HepG2 (cell line): ENCODE results near the gene CKS1B. TPM values are rescaled to one million over a fixed set of nuclear protein-coding genes. Genes with fewer than 3 reads are reported as not detected.

Experiments used
- FOXK1 ChIP-seq: sonication (generic); formaldehyde crosslinking; IDR thresholded peaks from 2 replicates; pipeline ENCODE4 v1.4.0; 2020; ENCODE audit warnings: low read depth, missing genetic modification reagents, borderline replicate concordance
- HMG20A ChIP-seq: IDR thresholded peaks from 2 replicates; pipeline ENCODE4 v1.6.1; 2016; ENCODE audit warnings: borderline replicate concordance
- MXD4 ChIP-seq: IDR thresholded peaks from 2 replicates; pipeline ENCODE4 v1.6.1; 2016; ENCODE audit warnings: mild to moderate bottlenecking, missing biosample characterization, missing genetic modification reagents
- NBN ChIP-seq: fragments of 450-650 bp; conservative IDR thresholded peaks from 2 replicates; pipeline ENCODE4 v1.6.1; 2017
- PBX3 ChIP-seq: sonication (generic); formaldehyde crosslinking; IDR thresholded peaks from 2 replicates; pipeline ENCODE4 v1.8.1; 2023; ENCODE audit warnings: missing genetic modification reagents, inconsistent platforms, borderline replicate concordance
- PRPF4 ChIP-seq: fragments of 200-400 bp; formaldehyde crosslinking; IDR thresholded peaks from 2 replicates; pipeline ENCODE4 v1.6.1; 2016; ENCODE audit warnings: low read length, low read depth; ENCODE audit not compliant: poor library complexity, severe bottlenecking
- RORA ChIP-seq: sonication (generic); formaldehyde crosslinking; IDR thresholded peaks from 2 replicates; pipeline ENCODE4 v1.5.0; 2020; ENCODE audit warnings: mild to moderate bottlenecking, missing genetic modification reagents, moderate library complexity
- SP2 ChIP-seq: sonication (generic); formaldehyde crosslinking; IDR thresholded peaks from 2 replicates; pipeline ENCODE4 v1.5.1; 2020; ENCODE audit warnings: mild to moderate bottlenecking, missing genetic modification reagents
- SSRP1 ChIP-seq: IDR thresholded peaks from 2 replicates; pipeline ENCODE4 v1.6.1; 2016; ENCODE audit warnings: control low read depth
- U2AF2 ChIP-seq: fragments of 200-400 bp; formaldehyde crosslinking; IDR thresholded peaks from 2 replicates; pipeline ENCODE4 v1.6.1; 2017; ENCODE audit warnings: low read depth, mild to moderate bottlenecking, low read length
- ZFY ChIP-seq: sonication (generic); formaldehyde crosslinking; IDR thresholded peaks from 2 replicates; pipeline ENCODE4 v1.4.0; 2020; ENCODE audit warnings: missing genetic modification reagents
- ZKSCAN8 ChIP-seq: IDR thresholded peaks from 2 replicates; pipeline ENCODE4 v1.6.1; 2016; ENCODE audit warnings: borderline replicate concordance, missing genetic modification reagents, missing compliant biosample characterization
- ZNF124 ChIP-seq: sonication (generic); formaldehyde crosslinking; IDR thresholded peaks from 2 replicates; pipeline ENCODE4 v1.4.0; 2020; ENCODE audit warnings: missing genetic modification reagents
- ZNF362 ChIP-seq: sonication (generic); formaldehyde crosslinking; IDR thresholded peaks from 2 replicates; pipeline ENCODE4 v1.4.0; 2020; ENCODE audit warnings: missing genetic modification reagents, mild to moderate bottlenecking, borderline replicate concordance
- ZNF564 ChIP-seq: sonication (generic); formaldehyde crosslinking; IDR thresholded peaks from 2 replicates; pipeline ENCODE4 v1.8.1; 2023; ENCODE audit warnings: mild to moderate bottlenecking, missing genetic modification reagents
- ZXDC ChIP-seq: sonication (generic); formaldehyde crosslinking; IDR thresholded peaks from 2 replicates; pipeline ENCODE4 v1.5.0; 2020; ENCODE audit warnings: mild to moderate bottlenecking, missing genetic modification reagents
- polyA plus RNA-seq, 8 experiments: library from polyadenylated mRNA; depleted of rRNA in 3 of 8; stranded (reverse) in 7 of 8; unstranded in 1 of 8; fragments of >200 nt; fragmentation: Illumina TruSeq in 4 of 8; extraction: Trizol in 4 of 8; gene quantifications; 2 replicates each; pipeline versions ENCODE4 v1.2.1 to v1.2.3, GENCODE V29; 2011 to 2016; ENCODE audit warnings: low read depth in 4 of 8, missing spikeins in 1 of 8, mixed read lengths in 1 of 8; ENCODE audit not compliant: insufficient read depth in 1 of 8
- total RNA-seq, 5 experiments: library from RNA; depleted of rRNA; stranded (reverse); fragments of >200 nt; fragmentation: Illumina TruSeq; extraction: Trizol; gene quantifications; 2 replicates each; pipeline ENCODE4 v1.2.3, GENCODE V29; 2016; ENCODE audit warnings: low read depth in 1 of 5
- TF ChIP-seq, protein P1 (sequence below): sonication (generic); formaldehyde crosslinking; IDR thresholded peaks from 2 replicates; pipeline ENCODE4 v1.4.0; 2020; ENCODE audit warnings: missing genetic modification reagents, borderline replicate concordance
- TF ChIP-seq, protein P2 (sequence below): sonication (generic); formaldehyde crosslinking; IDR thresholded peaks from 2 replicates; pipeline ENCODE4 v1.4.0; 2020; ENCODE audit warnings: mild to moderate bottlenecking, missing genetic modification reagents
- TF ChIP-seq, protein P3 (sequence below): sonication (generic); formaldehyde crosslinking; IDR thresholded peaks from 2 replicates; pipeline ENCODE4 v1.8.1; 2023; ENCODE audit warnings: mild to moderate bottlenecking, inconsistent platforms, moderate library complexity, missing genetic modification reagents, borderline replicate concordance

CKS1B gene
- total and polyA plus RNA-seq, 2 of the 13 experiments (the other 11 are each of a cell fraction or from before 2014, with no cell fraction given), result 217 to 222 TPM

DNA sequence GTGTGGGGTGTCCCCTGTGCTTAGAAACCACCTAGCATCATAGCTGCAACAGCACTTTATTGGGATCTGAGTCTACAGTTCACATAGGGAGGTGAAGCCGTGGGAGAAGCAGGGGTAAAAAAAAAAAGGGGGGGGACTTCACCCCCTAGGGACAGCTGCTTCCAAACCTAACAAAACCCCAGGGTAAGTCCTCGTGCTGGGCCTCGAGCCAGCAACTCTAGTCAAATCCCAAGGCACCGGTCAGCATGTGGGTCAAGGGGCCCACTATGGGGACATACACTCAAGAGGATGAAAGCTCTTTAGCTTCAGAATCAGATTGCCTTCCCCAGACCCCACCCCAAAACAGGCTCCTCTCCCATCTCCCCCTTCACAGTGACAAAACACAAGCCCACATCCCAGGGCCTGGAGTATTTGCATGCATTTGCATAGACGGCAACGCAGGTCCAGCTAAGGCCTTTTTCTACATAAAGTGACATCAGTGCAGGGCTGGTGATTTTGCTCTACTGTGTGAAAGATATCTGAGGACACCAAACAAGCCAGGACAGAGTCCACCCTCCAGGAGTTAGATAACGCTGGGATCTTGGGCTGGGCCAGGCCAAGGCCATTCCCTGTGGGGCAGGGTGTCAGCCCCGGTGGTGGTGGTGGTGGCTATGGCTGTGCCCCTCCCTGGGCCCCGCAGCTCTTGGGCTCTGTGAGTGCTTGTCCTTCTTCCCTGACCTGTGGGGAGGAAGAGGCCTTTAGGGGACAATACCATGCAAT is 29.9 kb upstream of the CKS1B start (continued):
- TF ChIP-seq, protein P1, sequence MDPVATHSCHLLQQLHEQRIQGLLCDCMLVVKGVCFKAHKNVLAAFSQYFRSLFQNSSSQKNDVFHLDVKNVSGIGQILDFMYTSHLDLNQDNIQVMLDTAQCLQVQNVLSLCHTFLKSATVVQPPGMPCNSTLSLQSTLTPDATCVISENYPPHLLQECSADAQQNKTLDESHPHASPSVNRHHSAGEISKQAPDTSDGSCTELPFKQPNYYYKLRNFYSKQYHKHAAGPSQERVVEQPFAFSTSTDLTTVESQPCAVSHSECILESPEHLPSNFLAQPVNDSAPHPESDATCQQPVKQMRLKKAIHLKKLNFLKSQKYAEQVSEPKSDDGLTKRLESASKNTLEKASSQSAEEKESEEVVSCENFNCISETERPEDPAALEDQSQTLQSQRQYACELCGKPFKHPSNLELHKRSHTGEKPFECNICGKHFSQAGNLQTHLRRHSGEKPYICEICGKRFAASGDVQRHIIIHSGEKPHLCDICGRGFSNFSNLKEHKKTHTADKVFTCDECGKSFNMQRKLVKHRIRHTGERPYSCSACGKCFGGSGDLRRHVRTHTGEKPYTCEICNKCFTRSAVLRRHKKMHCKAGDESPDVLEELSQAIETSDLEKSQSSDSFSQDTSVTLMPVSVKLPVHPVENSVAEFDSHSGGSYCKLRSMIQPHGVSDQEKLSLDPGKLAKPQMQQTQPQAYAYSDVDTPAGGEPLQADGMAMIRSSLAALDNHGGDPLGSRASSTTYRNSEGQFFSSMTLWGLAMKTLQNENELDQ (CRISPR knock-in tag), result no peak
- TF ChIP-seq PRPF4 (no peak), HMG20A (CRISPR knock-in tag) (peak; percentile 56; the same call in 1 of the 2 replicates), FOXK1 (CRISPR knock-in tag) (peak; percentile 37; the same call in 1 of the 2 replicates), ZNF362 (no peak), ZNF124 (CRISPR knock-in tag) (no peak), SSRP1 (CRISPR knock-in tag) (no peak), PBX3 (no peak), ZXDC (no peak; the same call in 1 of the 2 replicates), SP2 (CRISPR knock-in tag) (no peak), NBN (no peak), MXD4 (CRISPR knock-in tag) (0 out of 2 replicates have a peak, but pooled peaks have one; percentile 48), ZKSCAN8 (peak; percentile 66; the same call in 1 of the 2 replicates), U2AF2 (no peak), ZNF564 (CRISPR knock-in tag) (no peak), RORA (CRISPR knock-in tag) (no peak), ZFY (CRISPR knock-in tag) (peak; percentile 57; the same call in 1 of the 2 replicates)
- TF ChIP-seq, protein P2, sequence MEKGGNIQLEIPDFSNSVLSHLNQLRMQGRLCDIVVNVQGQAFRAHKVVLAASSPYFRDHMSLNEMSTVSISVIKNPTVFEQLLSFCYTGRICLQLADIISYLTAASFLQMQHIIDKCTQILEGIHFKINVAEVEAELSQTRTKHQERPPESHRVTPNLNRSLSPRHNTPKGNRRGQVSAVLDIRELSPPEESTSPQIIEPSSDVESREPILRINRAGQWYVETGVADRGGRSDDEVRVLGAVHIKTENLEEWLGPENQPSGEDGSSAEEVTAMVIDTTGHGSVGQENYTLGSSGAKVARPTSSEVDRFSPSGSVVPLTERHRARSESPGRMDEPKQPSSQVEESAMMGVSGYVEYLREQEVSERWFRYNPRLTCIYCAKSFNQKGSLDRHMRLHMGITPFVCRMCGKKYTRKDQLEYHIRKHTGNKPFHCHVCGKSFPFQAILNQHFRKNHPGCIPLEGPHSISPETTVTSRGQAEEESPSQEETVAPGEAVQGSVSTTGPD (CRISPR knock-in tag), result peak; percentile 91
- TF ChIP-seq, protein P3, sequence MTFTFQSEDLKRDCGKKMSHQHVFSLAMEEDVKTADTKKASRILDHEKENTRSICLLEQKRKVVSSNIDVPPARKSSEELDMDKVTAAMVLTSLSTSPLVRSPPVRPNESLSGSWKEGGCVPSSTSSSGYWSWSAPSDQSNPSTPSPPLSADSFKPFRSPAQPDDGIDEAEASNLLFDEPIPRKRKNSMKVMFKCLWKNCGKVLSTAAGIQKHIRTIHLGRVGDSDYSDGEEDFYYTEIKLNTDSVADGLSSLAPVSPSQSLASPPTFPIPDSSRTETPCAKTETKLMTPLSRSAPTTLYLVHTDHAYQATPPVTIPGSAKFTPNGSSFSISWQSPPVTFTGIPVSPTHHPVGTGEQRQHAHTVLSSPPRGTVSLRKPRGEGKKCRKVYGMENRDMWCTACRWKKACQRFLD (CRISPR knock-in tag), result no peak; the same call in 1 of the 2 replicates
